C4-2B (cell line): Measurements from ENCODE around the gene UNC50.

Source experiments
- ZFX ChIP-seq: fragments of 450-650 bp; IDR thresholded peaks from 2 replicates; pipeline ENCODE4 v1.6.1; 2017
- TF ChIP-seq, protein P1 (sequence below): fragments of 450-650 bp; conservative IDR thresholded peaks from 2 replicates; pipeline ENCODE4 v1.5.1; 2017; ENCODE audit warnings: mild to moderate bottlenecking

DNA sequence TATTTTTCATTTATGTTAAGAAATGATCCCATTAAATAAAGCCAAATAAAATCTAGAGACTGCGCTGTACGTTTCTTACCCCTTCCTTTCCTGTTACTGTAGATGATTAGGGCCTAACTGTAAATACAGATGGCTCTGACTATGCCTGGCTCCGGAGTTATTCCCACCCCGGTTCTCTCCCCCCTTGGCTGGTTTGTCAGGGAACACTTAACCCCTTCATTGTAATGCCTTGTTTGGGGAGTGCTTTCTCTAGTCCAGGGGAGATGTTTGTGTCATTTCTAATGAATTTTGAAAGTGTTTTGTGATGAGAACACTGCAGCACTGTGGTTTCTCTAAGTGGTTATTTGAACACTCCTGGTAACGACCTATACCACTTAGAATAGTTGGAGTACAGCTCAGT lies 8.8 kb downstream of the UNC50 start:
- TF ChIP-seq, protein P1, sequence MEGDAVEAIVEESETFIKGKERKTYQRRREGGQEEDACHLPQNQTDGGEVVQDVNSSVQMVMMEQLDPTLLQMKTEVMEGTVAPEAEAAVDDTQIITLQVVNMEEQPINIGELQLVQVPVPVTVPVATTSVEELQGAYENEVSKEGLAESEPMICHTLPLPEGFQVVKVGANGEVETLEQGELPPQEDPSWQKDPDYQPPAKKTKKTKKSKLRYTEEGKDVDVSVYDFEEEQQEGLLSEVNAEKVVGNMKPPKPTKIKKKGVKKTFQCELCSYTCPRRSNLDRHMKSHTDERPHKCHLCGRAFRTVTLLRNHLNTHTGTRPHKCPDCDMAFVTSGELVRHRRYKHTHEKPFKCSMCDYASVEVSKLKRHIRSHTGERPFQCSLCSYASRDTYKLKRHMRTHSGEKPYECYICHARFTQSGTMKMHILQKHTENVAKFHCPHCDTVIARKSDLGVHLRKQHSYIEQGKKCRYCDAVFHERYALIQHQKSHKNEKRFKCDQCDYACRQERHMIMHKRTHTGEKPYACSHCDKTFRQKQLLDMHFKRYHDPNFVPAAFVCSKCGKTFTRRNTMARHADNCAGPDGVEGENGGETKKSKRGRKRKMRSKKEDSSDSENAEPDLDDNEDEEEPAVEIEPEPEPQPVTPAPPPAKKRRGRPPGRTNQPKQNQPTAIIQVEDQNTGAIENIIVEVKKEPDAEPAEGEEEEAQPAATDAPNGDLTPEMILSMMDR = no peak
- no peak for TF ChIP-seq ZFX
